Ovary (tissue), 9 donors: Measurements from ENCODE around the gene PMPCA. TPM values are rescaled to one million over a fixed set of nuclear protein-coding genes. Genes with fewer than 3 reads are reported as not detected.

ENCODE experiments used
- DNase-seq, 5 donors: peaks; one replicate each; pipeline ENCODE4 v3.0.0-alpha.2; 2019 to 2020
- H3K27ac ChIP-seq, 2 donors: fragments of 200-600 bp; one replicate each; pipeline versions ENCODE4 v1.5.1 to v1.8.0; 2019 to 2022
- H3K27me3 ChIP-seq: fragments of 200-600 bp; one replicate; pipeline ENCODE4 v1.8.0; 2022
- H3K36me3 ChIP-seq: fragments of 200-600 bp; sonication (generic); one replicate; pipeline ENCODE4 v1.5.1; 2019
- H3K4me1 ChIP-seq: one replicate; pipeline ENCODE4 v1.8.1; 2013; ENCODE audit warnings: mild to moderate bottlenecking, moderate library complexity; ENCODE audit not compliant: insufficient read depth
- H3K4me3 ChIP-seq: fragments of 200-600 bp; sonication (generic); one replicate; pipeline ENCODE4 v1.5.1; 2017
- H3K9me3 ChIP-seq, 2 donors: fragments of 200-600 bp in 1 of 2; sonication (generic) in 1 of 2; one replicate each; pipeline versions ENCODE4 v1.5.1 to v1.8.1; 2013 to 2019; ENCODE audit warnings: mild to moderate bottlenecking in 1 of 2, moderate library complexity in 1 of 2
- EP300 ChIP-seq: sonication (generic); formaldehyde crosslinking; IDR thresholded peaks from one replicate; pipeline ENCODE4 v1.6.1; 2017; ENCODE audit warnings: antibody characterized with exemption
- POLR2A ChIP-seq: fragments of 450-650 bp; IDR thresholded peaks from one replicate; pipeline ENCODE4 v1.6.1; 2017; ENCODE audit warnings: antibody characterized with exemption, mild to moderate bottlenecking, moderate library complexity
- WGBS, 3 donors: extraction: QIAGEN DNeasy Blood & Tissue Kit in 1 of 3; methylation state at CpG; one replicate each; pipeline versions ENCODE4 v1.1.5 to v1.1.7; 2013 to 2017; 5-methylcytosine and 5-hydroxymethylcytosine counted together
- intact Hi-C, 4 donors: fragments of 100-400 bp; cut with DNase I; formaldehyde crosslinking; loops; one replicate each; pipeline versions ENCODE4 v1.11.0 to v1.15.1; 2022 to 2023
- polyA plus RNA-seq, 2 donors: library from polyadenylated mRNA; stranded (reverse); fragments of 200-250 nt in 1 of 2; fragments of 350-450 nt in 1 of 2; fragmentation: Illumina TruSeq in 1 of 2; extraction: RNeasy Lipid Tissue Mini Kit (QIAGEN cat#74804) in 1 of 2; gene quantifications; one replicate each; pipeline ENCODE4 v1.2.3, GENCODE V29; 2013 to 2014
- total RNA-seq, 7 donors: library from RNA; depleted of rRNA in 2 of 7; stranded (reverse); fragments of >200 nt in 2 of 7; fragmentation: NEBNext Ultra II Directional in 3 of 7; extraction: Animal tissue kit (Norgen Biotek cat#: 25700) in 3 of 7; gene quantifications; one replicate each; pipeline versions ENCODE4 v1.1.0 to v1.2.4, GENCODE V29; 2016 to 2023
- TF ChIP-seq, protein P1 (sequence below), 3 donors: fragments of 450-650 bp in 2 of 3; fragments of 200-600 bp in 1 of 3; IDR thresholded peaks; one replicate each; pipeline versions ENCODE4 v1.5.1 to v1.8.0; 2016 to 2022; ENCODE audit warnings: antibody characterized with exemption in 3 of 3, mild to moderate bottlenecking in 1 of 3
- donor health status: DM: no; HTN: no; CAD: no; lungs with moderate emphysema.
- donor health status: DM: no; HTN: no; CAD: no.
- donor health status: Bipolar disorder and iron deficiency.
- donor health status: DM: yes; HTN: yes; CAD: no.
- donor health status: DM: no; HTN: no; CAD: no.
- donor health status: DM: yes; HTN: yes; CAD: no.

PMPCA gene
- total and polyA plus RNA-seq, 9 donors, result 18.7 to 82.4 (median 40.1) TPM

DNA sequence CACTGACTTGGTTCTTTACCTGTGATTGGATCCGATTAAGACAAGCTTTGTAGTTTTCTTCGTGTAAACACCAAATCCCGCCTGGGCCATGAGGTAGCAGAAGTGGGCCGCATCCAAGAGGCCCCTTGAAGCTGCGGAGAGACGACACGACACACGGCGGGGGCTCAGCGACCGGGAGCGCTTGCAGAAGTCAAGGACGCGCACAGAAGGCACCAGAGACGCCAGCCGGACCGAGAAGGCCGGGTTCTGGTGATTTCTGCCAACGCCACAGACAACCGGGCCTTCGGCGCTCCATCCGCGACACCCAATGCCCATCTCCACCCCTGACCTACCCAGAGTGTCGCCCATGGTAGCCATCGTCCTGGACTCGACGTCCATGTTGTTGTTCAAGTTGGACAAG, 49.0 kb downstream of the PMPCA start:
- TF ChIP-seq, protein P1, sequence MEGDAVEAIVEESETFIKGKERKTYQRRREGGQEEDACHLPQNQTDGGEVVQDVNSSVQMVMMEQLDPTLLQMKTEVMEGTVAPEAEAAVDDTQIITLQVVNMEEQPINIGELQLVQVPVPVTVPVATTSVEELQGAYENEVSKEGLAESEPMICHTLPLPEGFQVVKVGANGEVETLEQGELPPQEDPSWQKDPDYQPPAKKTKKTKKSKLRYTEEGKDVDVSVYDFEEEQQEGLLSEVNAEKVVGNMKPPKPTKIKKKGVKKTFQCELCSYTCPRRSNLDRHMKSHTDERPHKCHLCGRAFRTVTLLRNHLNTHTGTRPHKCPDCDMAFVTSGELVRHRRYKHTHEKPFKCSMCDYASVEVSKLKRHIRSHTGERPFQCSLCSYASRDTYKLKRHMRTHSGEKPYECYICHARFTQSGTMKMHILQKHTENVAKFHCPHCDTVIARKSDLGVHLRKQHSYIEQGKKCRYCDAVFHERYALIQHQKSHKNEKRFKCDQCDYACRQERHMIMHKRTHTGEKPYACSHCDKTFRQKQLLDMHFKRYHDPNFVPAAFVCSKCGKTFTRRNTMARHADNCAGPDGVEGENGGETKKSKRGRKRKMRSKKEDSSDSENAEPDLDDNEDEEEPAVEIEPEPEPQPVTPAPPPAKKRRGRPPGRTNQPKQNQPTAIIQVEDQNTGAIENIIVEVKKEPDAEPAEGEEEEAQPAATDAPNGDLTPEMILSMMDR (IDR thresholded peaks at IDR 0.05), result no peak
- TF ChIP-seq POLR2A (no peak), EP300 (no peak)
- no peaks in the 10 kb centered on the region for H3K36me3 ChIP-seq
- intact Hi-C loops, result no loop called here

DNA sequence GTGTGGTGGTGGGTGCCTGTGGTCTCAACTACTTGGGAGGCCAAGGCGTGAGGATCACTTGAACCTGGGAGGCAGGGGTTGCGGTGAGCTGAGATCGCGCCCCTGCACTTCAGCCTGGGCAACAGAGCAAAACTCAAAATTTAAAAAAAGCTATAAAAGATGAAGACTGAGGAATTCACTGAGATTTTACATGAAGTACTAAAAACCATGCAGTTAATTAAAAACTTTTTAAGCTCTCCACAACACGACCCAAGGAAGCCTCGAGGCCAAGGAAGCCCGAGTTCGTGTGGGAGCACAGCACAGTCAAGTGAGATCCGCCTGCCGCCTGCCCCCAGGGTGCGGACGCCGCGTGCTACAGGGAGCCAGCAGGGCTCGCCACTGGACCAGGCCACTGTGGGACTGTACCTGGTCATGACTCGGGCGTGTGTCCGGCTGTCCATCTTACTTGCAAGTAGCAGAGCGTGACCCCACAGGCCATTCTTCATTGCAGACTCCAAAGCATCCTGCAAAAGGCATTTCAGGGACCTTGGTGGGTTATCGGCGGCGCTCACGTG, 50.4 kb downstream of the PMPCA start:
- intact Hi-C loops, result no loop called here
- 92 to 94% (median 94%) methylated on average over 23 of the region's 23 CpGs for WGBS, 3 donors
- no peak overlapping the region for H3K4me3 ChIP-seq
- no peaks in the 10 kb centered on the region for H3K36me3 ChIP-seq
- no peaks in the 10 kb centered on the region for H3K27me3 ChIP-seq
- H3K9me3 ChIP-seq, result no peaks in the 10 kb centered on the region
- H3K27ac ChIP-seq, result no peak overlapping the region
- no peak for DNase-seq
- H3K4me1 ChIP-seq, result no peaks in the 10 kb centered on the region
- TF ChIP-seq, protein P1 (IDR thresholded peaks at IDR 0.05), result no peak
- TF ChIP-seq POLR2A (no peak), EP300 (no peak)

More for the DNA sequence above, 49.0 kb downstream of the PMPCA start:
- WGBS, 3 donors, result 89 to 93% (median 90%) methylated on average over 28 of the region's 28 CpGs
- Histone ChIP-seq H3K4me3 (no peak overlapping the region), H3K27ac (no peak overlapping the region), H3K4me1 (no peaks in the 10 kb centered on the region), H3K27me3 (no peaks in the 10 kb centered on the region), H3K9me3 (no peaks in the 10 kb centered on the region)
- DNase-seq, result no peak

DNA sequence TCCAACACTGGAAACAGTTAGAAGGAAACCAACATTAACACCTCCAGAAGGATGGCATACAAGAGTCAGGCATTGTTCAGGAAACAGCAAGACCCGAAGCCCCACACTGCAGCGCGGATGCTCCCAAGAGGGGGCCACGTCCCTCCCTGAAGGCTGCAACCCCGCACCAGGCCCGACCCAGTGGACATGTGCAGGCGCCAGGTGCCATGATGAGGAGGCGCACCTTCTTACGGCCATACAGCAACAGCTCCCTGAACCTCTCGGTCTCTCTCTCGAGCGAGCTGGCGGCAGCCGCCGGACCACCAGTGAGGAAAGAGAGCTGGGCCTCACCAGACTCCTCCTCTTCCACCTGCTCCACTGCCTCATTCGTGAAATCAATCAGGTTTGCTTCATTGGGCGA, 52.2 kb downstream of the PMPCA start:
- H3K4me1 ChIP-seq, result no peaks in the 10 kb centered on the region
- TF ChIP-seq POLR2A, result no peak
- 87 to 91% (median 89%) methylated on average over 17 of the region's 17 CpGs for WGBS, 3 donors
- intact Hi-C loops, result no loop called here
- no peak for DNase-seq
- H3K36me3 ChIP-seq, result no peaks in the 10 kb centered on the region
- no peaks in the 10 kb centered on the region for H3K27me3 ChIP-seq
- H3K4me3 ChIP-seq, result no peak overlapping the region
- no peaks in the 10 kb centered on the region for H3K9me3 ChIP-seq
- no peak overlapping the region for H3K27ac ChIP-seq

DNA sequence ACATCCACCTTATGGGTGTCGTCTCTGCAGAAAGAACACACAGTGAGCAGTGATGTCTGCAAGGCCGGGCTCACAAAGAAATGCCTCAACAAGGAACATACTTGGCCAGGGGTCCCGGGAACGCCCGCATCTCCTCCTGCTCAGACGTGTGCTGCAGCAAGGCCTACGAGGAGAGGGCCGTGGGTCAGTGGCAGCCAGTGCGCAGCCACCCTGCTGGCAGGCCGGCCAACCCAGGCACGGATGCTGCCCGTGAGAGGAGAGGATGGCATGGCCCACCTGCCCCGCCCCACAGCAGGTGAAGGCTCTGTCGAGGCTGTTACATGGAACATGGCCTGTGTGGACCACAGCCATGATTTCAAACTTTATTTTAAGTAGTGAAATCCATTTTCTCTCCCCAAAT, 53.1 kb downstream of the PMPCA start:
- WGBS, 3 donors, result 88 to 91% (median 91%) methylated on average over 14 of the region's 14 CpGs
- Histone ChIP-seq H3K27ac (no peak overlapping the region), H3K27me3 (no peaks in the 10 kb centered on the region), H3K9me3 (no peaks in the 10 kb centered on the region), H3K4me1 (no peaks in the 10 kb centered on the region), H3K36me3 (no peaks in the 10 kb centered on the region), H3K4me3 (no peak overlapping the region)
- TF ChIP-seq POLR2A (no peak), EP300 (no peak)
- TF ChIP-seq, protein P1 (IDR thresholded peaks at IDR 0.05), result no peak
- DNase-seq, result no peak
- intact Hi-C loops, result no loop called here

DNA sequence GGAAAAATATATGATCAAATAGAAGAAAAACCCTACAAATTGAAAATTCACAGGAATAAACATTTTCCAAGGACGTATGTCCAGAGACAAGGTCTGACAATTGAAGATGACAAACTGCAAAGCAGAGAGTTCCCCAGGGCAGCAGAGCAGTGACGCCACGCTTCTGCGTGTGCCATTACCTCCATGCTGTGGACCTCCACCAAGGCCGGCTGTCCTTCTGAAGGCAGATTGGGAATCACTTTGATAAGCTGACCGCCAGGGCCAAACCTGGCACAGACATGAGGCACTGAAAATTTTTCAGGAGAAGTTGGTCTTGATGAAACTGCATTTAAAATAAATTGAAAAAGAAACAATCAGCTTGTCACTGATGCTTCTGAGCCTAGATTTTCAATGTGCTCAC, 53.8 kb downstream of the PMPCA start:
- no peaks in the 10 kb centered on the region for H3K4me1 ChIP-seq
- no peak overlapping the region for H3K27ac ChIP-seq
- TF ChIP-seq POLR2A, result no peak
- TF ChIP-seq EP300, result no peak
- TF ChIP-seq, protein P1 (IDR thresholded peaks at IDR 0.05), result no peak
- no peak for DNase-seq
- WGBS, 3 donors, result 87 to 88% (median 87%) methylated on average over 6 of the region's 6 CpGs
- H3K4me3 ChIP-seq, result no peak overlapping the region
- intact Hi-C loops, result no loop called here
- no peaks in the 10 kb centered on the region for H3K9me3 ChIP-seq
- no peaks in the 10 kb centered on the region for H3K36me3 ChIP-seq
- no peaks in the 10 kb centered on the region for H3K27me3 ChIP-seq
